Natural killer cell (primary cell): ENCODE measurements around the gene TCIRG1. TPM values are rescaled to one million over a fixed set of nuclear protein-coding genes. Genes with fewer than 3 reads are reported as not detected.
A peak's percentile ranks its signal among the peaks of the same experiment; 100 is the strongest.

Experiments
- ATAC-seq, 3 donors: fragments of 150-1000 bp in 2 of 3; fragments of 200-7000 bp in 1 of 3; cut with Tn5 transposase; 1 replicate in 1 of 3; 2 replicates in 2 of 3; pipeline ENCODE4 v1.10.0; 2021; ENCODE audit warnings: mild to moderate bottlenecking in 2 of 3, moderate library complexity in 2 of 3
- DNase-seq, 2 donors: peaks; one replicate each; pipeline versions ENCODE4 v3.0.0 to v3.0.0-alpha.2; 2013 to 2021; ENCODE audit warnings: mixed read lengths in 1 of 2
- H3K27ac ChIP-seq: one replicate; pipeline ENCODE4 v1.5.1; 2013; ENCODE audit warnings: mild to moderate bottlenecking, low read length
- H3K27me3 ChIP-seq: one replicate; pipeline ENCODE4 v1.6.1; 2013; ENCODE audit warnings: low read length; ENCODE audit not compliant: control insufficient read depth, insufficient read depth
- H3K36me3 ChIP-seq: one replicate; pipeline ENCODE4 v1.6.1; 2013; ENCODE audit warnings: low read length; ENCODE audit not compliant: control insufficient read depth, insufficient read depth
- H3K4me1 ChIP-seq: one replicate; pipeline ENCODE4 v1.6.1; 2013; ENCODE audit warnings: low read length; ENCODE audit not compliant: control insufficient read depth, insufficient read depth
- H3K4me3 ChIP-seq: one replicate; pipeline ENCODE4 v1.5.1; 2013; ENCODE audit warnings: low read length
- H3K9me3 ChIP-seq: one replicate; pipeline ENCODE4 v1.6.1; 2013; ENCODE audit warnings: low read length; ENCODE audit not compliant: control insufficient read depth, insufficient read depth
- H3K27ac Mint-ChIP-seq, 2 donors: one replicate each; pipeline ENCODE4 v1.8.0; 2022; ENCODE audit warnings: mild to moderate bottlenecking in 2 of 2, mixed read lengths in 2 of 2, moderate library complexity in 1 of 2
- H3K27me3 Mint-ChIP-seq, 2 donors: one replicate each; pipeline ENCODE4 v1.8.0; 2022; ENCODE audit warnings: low read depth in 2 of 2, mixed read lengths in 2 of 2
- H3K36me3 Mint-ChIP-seq: one replicate; pipeline ENCODE4 v1.8.0; 2022; ENCODE audit warnings: mixed read lengths
- H3K4me1 Mint-ChIP-seq, 2 donors: one replicate each; pipeline ENCODE4 v1.8.0; 2022; ENCODE audit warnings: mixed read lengths in 2 of 2
- H3K4me3 Mint-ChIP-seq: one replicate; pipeline ENCODE4 v1.8.0; 2022; ENCODE audit warnings: mild to moderate bottlenecking, moderate library complexity, mixed read lengths
- H3K9me3 Mint-ChIP-seq, 2 donors: one replicate each; pipeline ENCODE4 v1.8.0; 2022; ENCODE audit warnings: mixed read lengths in 2 of 2
- CTCF ChIP-seq: fragments of 200-600 bp; IDR thresholded peaks from one replicate; pipeline ENCODE4 v1.8.0; 2022; ENCODE audit warnings: antibody characterized with exemption
- WGBS: methylation state at CpG from one replicate; pipeline ENCODE4 v1.1.7; 2013; ENCODE audit warnings: missing lambda C conversion rate; ENCODE audit not compliant: insufficient coverage; 5-methylcytosine and 5-hydroxymethylcytosine counted together
- intact Hi-C: fragments of 100-400 bp; cut with micrococcal nuclease; formaldehyde crosslinking; loops from one replicate; pipeline ENCODE4 v1.14.2; 2022
- total RNA-seq, 4 donors: library from RNA; stranded (reverse); fragments of 120-200 nt in 1 of 4; gene quantifications; one replicate each; pipeline versions ENCODE4 v1.2.3 to v1.2.4, GENCODE V29; 2013 to 2022

Gene TCIRG1
- total RNA-seq, 3 donors from 2014 or later (not counting 1 experiment from before 2014, with no cell fraction given): 438 to 480 (median 465) TPM

GRCh38 chr11:67998150-67999045 lies 40.4 kb upstream of the TCIRG1 start:
- Histone ChIP-seq H3K4me1 (peaks cover 68% of the 10 kb centered on the region), H3K27ac (peak overlapping the region; percentile 8)
- no peaks in the 10 kb centered on the region for H3K36me3 Mint-ChIP-seq

GRCh38 chr11:67999201-67999629 lies 39.6 kb upstream of the TCIRG1 start:
- H3K4me3 ChIP-seq: no peak overlapping the region
- TF ChIP-seq CTCF: no peak
- no peaks in the 10 kb centered on the region for H3K9me3 ChIP-seq
- Mint-ChIP-seq H3K36me3 (no peaks in the 10 kb centered on the region), H3K27ac (no peak overlapping the region), H3K9me3 (no peaks in the 10 kb centered on the region), H3K4me3 (no peak overlapping the region), H3K27me3 (no peaks in the 10 kb centered on the region), H3K4me1 (peaks cover 19 to 38% of the 10 kb centered on the region in 2 donors)
- ATAC-seq (no peak), DNase-seq (no peak)
- WGBS: 96% methylated on average over 13 of the region's 13 CpGs
- H3K36me3 ChIP-seq: peaks cover 10% of the 10 kb centered on the region
- no peaks in the 10 kb centered on the region for H3K27me3 ChIP-seq
- intact Hi-C loops: no loop called here
- H3K27ac ChIP-seq: peak overlapping the region; percentile 15
- peaks cover 71% of the 10 kb centered on the region for H3K4me1 ChIP-seq

More at GRCh38 chr11:67998150-67999045, 40.4 kb upstream of the TCIRG1 start:
- no peak overlapping the region for H3K4me3 ChIP-seq
- H3K27me3 ChIP-seq: no peaks in the 10 kb centered on the region
- WGBS: 48% methylated on average over 9 of the region's 9 CpGs
- Mint-ChIP-seq H3K9me3 (no peaks in the 10 kb centered on the region), H3K4me3 (peak overlapping the region; percentile 45), H3K4me1 (peaks cover 24 to 40% of the 10 kb centered on the region in 2 donors), H3K27me3 (no peaks in the 10 kb centered on the region), H3K27ac (peak overlapping the region in 1 of 2 donors; percentile 64)
- intact Hi-C loops: no loop called here
- H3K9me3 ChIP-seq: no peaks in the 10 kb centered on the region
- TF ChIP-seq CTCF: no peak
- ATAC-seq: peak in 1 of 3 donors; percentile 31
- peak in 1 of 2 donors; percentile 37 for DNase-seq
- peaks cover 10% of the 10 kb centered on the region for H3K36me3 ChIP-seq

- intact Hi-C loops: loop anchor here (10.0 kb wide), 1 partner anchor 205 kb away; no protein-coding TSS in a partner anchor
- no peak for DNase-seq
- TF ChIP-seq CTCF: no peak
- Histone ChIP-seq H3K4me1 (peaks cover 76% of the 10 kb centered on the region), H3K27me3 (no peaks in the 10 kb centered on the region), H3K9me3 (no peaks in the 10 kb centered on the region), H3K36me3 (peaks cover 10% of the 10 kb centered on the region), H3K27ac (no peak overlapping the region), H3K4me3 (no peak overlapping the region)
- H3K4me3 Mint-ChIP-seq: no peak overlapping the region
- H3K9me3 Mint-ChIP-seq: no peaks in the 10 kb centered on the region
- H3K27ac Mint-ChIP-seq: no peak overlapping the region
- no peaks in the 10 kb centered on the region for H3K36me3 Mint-ChIP-seq
- ATAC-seq: no peak
- 89% methylated on average over 5 of the region's 5 CpGs for WGBS
- peaks cover 18 to 40% of the 10 kb centered on the region in 2 donors for H3K4me1 Mint-ChIP-seq
- no peaks in the 10 kb centered on the region for H3K27me3 Mint-ChIP-seq
These were observed 39.1 kb upstream of the TCIRG1 start for GRCh38 chr11:67999704-68000103.
